DOHH2 (cell line): ENCODE data around the gene RNF169.

ENCODE experiments used
- H3F3A ChIP-seq: fragments of 200-600 bp; sonication (generic), shearing (Covaris generic); 2 replicates; pipeline ENCODE4 v1.6.0; 2016; ENCODE audit warnings: antibody characterized with exemption, mild to moderate bottlenecking; ENCODE audit not compliant: control insufficient read depth, insufficient read depth
- H3K27ac ChIP-seq: fragments of 200-600 bp; sonication (generic); 2 replicates; pipeline ENCODE4 v1.5.1; 2014; ENCODE audit warnings: low read depth, mild to moderate bottlenecking, low read length, moderate library complexity
- H3K27me3 ChIP-seq: fragments of 200-600 bp; sonication (generic); 2 replicates; pipeline ENCODE4 v1.6.1; 2014; ENCODE audit warnings: mild to moderate bottlenecking, low read length, mixed read lengths; ENCODE audit not compliant: control insufficient read depth
- H3K36me3 ChIP-seq: fragments of 200-600 bp; sonication (generic); 2 replicates; pipeline ENCODE4 v1.6.1; 2014; ENCODE audit warnings: mild to moderate bottlenecking, low read length, moderate library complexity, mixed read lengths; ENCODE audit not compliant: control insufficient read depth
- H3K4me1 ChIP-seq: fragments of 200-600 bp; sonication (generic); 2 replicates; pipeline ENCODE4 v1.6.1; 2014; ENCODE audit warnings: mild to moderate bottlenecking, low read length, mixed read lengths; ENCODE audit not compliant: control insufficient read depth
- H3K4me2 ChIP-seq: fragments of 200-600 bp; sonication (generic); 2 replicates; pipeline ENCODE4 v1.6.0; 2014; ENCODE audit warnings: mild to moderate bottlenecking, low read length, moderate library complexity
- H3K4me3 ChIP-seq: fragments of 200-600 bp; sonication (generic); 2 replicates; pipeline ENCODE4 v1.5.1; 2014; ENCODE audit warnings: mild to moderate bottlenecking, low read length, mixed read lengths
- H3K79me2 ChIP-seq: fragments of 200-600 bp; sonication (generic); 2 replicates; pipeline ENCODE4 v1.6.1; 2014; ENCODE audit warnings: mild to moderate bottlenecking, low read length, mixed read lengths; ENCODE audit not compliant: control insufficient read depth
- H3K9me2 ChIP-seq: fragments of 200-600 bp; sonication (generic); replicated peaks from 2 replicates; pipeline ENCODE4 v1.6.1; 2014; ENCODE audit warnings: mild to moderate bottlenecking, low read length, mixed read lengths; ENCODE audit not compliant: control insufficient read depth
- H3K9me3 ChIP-seq: fragments of 200-600 bp; sonication (generic); 2 replicates; pipeline ENCODE4 v1.6.1; 2014; ENCODE audit warnings: antibody characterized with exemption, low read length, mixed read lengths; ENCODE audit not compliant: control insufficient read depth, insufficient read depth
- H4K20me1 ChIP-seq: fragments of 200-600 bp; sonication (generic); 2 replicates; pipeline ENCODE4 v1.6.0; 2014; ENCODE audit warnings: low read depth, mild to moderate bottlenecking, antibody characterized with exemption, low read length, moderate library complexity; ENCODE audit not compliant: control insufficient read depth, insufficient read depth
- EZH2phosphoT487 ChIP-seq: fragments of 200-600 bp; sonication (generic); IDR thresholded peaks from 2 replicates; pipeline ENCODE4 v1.6.1; 2017; ENCODE audit warnings: borderline replicate concordance, mild to moderate bottlenecking, antibody characterized with exemption, low read length, moderate library complexity, mixed read lengths
- TF ChIP-seq, protein P1 (sequence below): fragments of 200-600 bp; sonication (generic); IDR thresholded peaks from one replicate; pipeline ENCODE4 v1.5.1; 2014; ENCODE audit warnings: antibody characterized with exemption, mild to moderate bottlenecking, low read depth, low read length; ENCODE audit not compliant: poor library complexity, severe bottlenecking

RNF169 gene, protein sequence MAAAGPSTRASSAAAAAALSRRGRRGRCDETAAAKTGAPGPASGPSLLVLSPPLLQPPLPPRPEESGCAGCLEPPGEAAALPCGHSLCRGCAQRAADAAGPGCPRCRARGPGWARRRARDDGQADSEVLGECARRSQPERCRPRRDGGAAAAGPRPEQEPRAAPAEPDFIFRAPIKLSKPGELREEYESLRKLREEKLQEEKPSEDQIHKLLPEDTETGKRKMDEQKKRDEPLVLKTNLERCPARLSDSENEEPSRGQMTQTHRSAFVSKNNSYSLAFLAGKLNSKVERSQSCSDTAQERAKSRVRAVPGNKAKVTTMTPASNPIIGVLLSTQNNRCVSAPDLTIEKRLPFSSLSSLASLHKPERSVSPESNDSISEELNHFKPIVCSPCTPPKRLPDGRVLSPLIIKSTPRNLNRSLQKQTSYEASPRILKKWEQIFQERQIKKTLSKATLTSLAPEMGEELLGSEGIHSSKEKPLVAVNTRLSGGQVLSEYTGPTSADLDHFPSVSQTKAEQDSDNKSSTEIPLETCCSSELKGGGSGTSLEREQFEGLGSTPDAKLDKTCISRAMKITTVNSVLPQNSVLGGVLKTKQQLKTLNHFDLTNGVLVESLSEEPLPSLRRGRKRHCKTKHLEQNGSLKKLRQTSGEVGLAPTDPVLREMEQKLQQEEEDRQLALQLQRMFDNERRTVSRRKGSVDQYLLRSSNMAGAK

DNA sequence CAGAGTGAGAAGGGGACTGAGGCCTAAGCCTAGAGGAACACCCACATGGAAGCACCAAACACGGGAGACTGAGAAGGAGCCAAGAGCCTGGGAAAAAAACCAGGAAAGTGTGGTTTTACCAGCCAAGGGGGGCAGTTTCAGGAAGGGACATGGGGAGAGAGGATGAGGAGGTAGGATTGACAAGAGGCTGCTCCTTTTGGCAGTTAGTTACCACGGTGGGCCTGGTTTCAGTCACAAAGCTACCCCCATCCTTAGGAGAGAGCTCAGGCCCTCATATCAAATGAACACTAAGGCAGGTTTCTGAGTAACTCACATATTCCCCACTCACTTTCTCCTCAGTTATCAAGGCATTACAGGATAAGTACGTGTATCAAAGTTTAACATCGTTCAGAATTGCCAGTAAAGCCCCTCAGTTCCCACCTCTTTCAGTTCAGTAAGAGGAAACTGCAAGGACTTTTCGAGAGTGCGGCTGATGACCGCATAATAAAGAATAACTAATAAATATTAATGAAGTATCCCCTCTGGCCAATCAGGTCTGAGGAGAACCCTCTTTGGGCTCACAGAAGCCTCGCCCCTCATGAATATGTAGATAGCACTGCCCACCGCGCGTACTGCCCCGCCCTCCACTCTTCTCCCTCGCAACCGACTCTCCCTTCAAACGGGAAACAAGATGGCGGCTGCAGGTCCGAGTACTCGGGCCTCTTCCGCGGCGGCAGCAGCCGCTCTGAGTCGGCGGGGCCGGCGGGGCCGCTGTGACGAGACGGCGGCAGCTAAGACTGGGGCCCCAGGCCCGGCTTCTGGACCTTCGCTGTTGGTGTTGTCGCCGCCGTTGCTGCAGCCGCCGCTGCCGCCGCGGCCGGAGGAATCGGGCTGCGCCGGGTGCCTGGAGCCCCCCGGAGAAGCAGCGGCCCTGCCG, at the start of gene RNF169:
Gene RNF169 (plus strand): TSS at position 639 of the 916 bp plus-strand sequence. CDS start 32 bp downstream, at position 671.
- peaks cover 2% of the 10 kb centered on the region; the same call in 1 of the 2 replicates for H3K36me3 ChIP-seq
- peak within 1 kb of the TSS; percentile 87 for H3K4me2 ChIP-seq
- peak within 1 kb of the TSS; percentile 82 for H3K4me3 ChIP-seq
- H4K20me1 ChIP-seq = 0 out of 2 replicates have a peak, but pooled peaks cover 2% of the 10 kb centered on the region
- H3K27ac ChIP-seq = peak within 1 kb of the TSS; percentile 66
- H3K27me3 ChIP-seq = no peaks in the 10 kb centered on the region
- no peaks in the 10 kb centered on the region for H3K9me3 ChIP-seq
- H3F3A ChIP-seq = no peaks in the 10 kb centered on the region
- H3K79me2 ChIP-seq = peaks cover 43% of the 10 kb centered on the region
- TF ChIP-seq EZH2phosphoT487 = no peak
- TF ChIP-seq, protein P1, sequence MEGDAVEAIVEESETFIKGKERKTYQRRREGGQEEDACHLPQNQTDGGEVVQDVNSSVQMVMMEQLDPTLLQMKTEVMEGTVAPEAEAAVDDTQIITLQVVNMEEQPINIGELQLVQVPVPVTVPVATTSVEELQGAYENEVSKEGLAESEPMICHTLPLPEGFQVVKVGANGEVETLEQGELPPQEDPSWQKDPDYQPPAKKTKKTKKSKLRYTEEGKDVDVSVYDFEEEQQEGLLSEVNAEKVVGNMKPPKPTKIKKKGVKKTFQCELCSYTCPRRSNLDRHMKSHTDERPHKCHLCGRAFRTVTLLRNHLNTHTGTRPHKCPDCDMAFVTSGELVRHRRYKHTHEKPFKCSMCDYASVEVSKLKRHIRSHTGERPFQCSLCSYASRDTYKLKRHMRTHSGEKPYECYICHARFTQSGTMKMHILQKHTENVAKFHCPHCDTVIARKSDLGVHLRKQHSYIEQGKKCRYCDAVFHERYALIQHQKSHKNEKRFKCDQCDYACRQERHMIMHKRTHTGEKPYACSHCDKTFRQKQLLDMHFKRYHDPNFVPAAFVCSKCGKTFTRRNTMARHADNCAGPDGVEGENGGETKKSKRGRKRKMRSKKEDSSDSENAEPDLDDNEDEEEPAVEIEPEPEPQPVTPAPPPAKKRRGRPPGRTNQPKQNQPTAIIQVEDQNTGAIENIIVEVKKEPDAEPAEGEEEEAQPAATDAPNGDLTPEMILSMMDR = no peak
- H3K4me1 ChIP-seq = peaks cover 21% of the 10 kb centered on the region
- H3K9me2 ChIP-seq = no peaks in the 10 kb centered on the region

DNA sequence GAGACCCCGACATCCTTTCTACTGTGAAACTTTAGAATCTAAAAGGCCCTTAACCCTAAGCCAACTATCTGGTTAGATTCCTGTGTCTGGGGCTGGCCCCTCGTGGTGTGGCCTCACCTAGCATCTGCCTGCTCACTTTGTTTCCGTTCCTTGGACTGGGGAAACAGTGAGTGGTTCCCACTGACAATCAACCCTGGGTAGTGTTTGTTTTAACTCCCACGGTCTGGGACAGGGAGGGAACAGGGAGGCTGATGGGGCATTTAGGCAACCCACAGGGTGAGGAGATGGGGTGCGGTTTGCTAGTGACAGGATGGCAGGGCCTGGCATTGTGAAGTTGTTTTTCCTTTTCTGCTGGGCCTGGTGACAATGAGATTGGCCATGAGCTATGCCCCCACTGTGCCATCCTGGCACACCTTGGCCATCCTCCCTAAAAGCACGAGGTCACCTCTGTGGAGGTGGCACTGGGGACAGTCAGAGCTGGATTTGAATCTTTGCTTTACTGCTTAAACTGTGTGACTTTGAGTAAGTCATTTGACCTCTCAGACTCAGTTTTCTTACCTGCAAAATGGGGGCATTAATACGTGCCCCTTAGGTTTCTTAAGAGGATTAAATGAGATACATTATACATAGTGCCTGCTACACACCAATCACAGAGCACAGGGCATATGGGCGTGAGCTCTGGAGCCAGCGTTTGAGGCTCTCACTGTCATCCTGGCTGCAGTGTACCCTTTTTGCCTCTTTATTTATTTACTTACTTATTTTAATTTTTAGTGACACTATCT, 48.8 kb upstream of the RNF169 start:
- no peaks in the 10 kb centered on the region for H4K20me1 ChIP-seq
- H3F3A ChIP-seq = no peaks in the 10 kb centered on the region
- H3K4me1 ChIP-seq = no peaks in the 10 kb centered on the region
- no peak overlapping the region for H3K4me3 ChIP-seq
- H3K9me3 ChIP-seq = no peaks in the 10 kb centered on the region
- no peaks in the 10 kb centered on the region for H3K36me3 ChIP-seq
- no peak overlapping the region for H3K4me2 ChIP-seq
- H3K27me3 ChIP-seq = peaks cover 18% of the 10 kb centered on the region
- H3K27ac ChIP-seq = no peak overlapping the region
- no peaks in the 10 kb centered on the region for H3K79me2 ChIP-seq
- H3K9me2 ChIP-seq = no peaks in the 10 kb centered on the region
- TF ChIP-seq, protein P1 = no peak
- TF ChIP-seq EZH2phosphoT487 = no peak

DNA sequence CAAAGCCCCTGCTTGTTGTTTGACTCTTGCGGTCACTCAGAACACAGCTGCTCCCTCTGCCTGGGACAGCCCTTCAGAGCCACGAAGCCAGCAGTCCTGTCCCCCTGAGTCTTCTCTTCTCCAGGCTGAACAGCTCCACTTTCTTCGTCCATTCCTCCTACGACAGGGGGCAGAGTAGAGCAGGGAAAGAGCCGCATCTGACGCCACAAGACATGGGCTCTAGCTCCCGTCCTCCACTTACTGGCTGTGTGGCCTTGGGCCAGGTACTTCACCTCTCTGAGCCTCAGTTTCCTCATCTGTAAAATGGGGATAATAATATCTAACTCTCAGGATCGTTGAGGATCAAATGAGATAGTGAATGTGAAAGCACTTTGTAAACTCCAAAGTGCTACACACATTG, 47.3 kb upstream of the RNF169 start:
- no peak overlapping the region for H3K4me2 ChIP-seq
- no peaks in the 10 kb centered on the region for H3K9me3 ChIP-seq
- H3K4me3 ChIP-seq = no peak overlapping the region
- H3K4me1 ChIP-seq = no peaks in the 10 kb centered on the region
- no peaks in the 10 kb centered on the region for H3K36me3 ChIP-seq
- TF ChIP-seq, protein P1 = peak; percentile 8
- TF ChIP-seq EZH2phosphoT487 = no peak
- H3F3A ChIP-seq = no peaks in the 10 kb centered on the region
- no peak overlapping the region for H3K27ac ChIP-seq
- H3K9me2 ChIP-seq = no peaks in the 10 kb centered on the region
- no peaks in the 10 kb centered on the region for H4K20me1 ChIP-seq
- H3K79me2 ChIP-seq = no peaks in the 10 kb centered on the region
- peaks cover 15% of the 10 kb centered on the region for H3K27me3 ChIP-seq
